SU-DHL-6 (cell line): ENCODE results near the gene LDLRAD3.

Source experiments
- CTCF ChIP-seq: fragments of 200-600 bp; sonication (generic); IDR thresholded peaks from one replicate; pipeline ENCODE4 v1.5.1; 2017; ENCODE audit warnings: antibody characterized with exemption, mild to moderate bottlenecking, low read length, moderate library complexity; ENCODE audit not compliant: insufficient read depth, poor library complexity, severe bottlenecking
- EZH2phosphoT487 ChIP-seq: fragments of 200-600 bp; sonication (generic), shearing (Covaris generic); conservative IDR thresholded peaks from 2 replicates; pipeline ENCODE4 v1.6.1; 2018; ENCODE audit warnings: mild to moderate bottlenecking, antibody characterized with exemption, low read length, moderate library complexity, mixed read lengths

- no peak for TF ChIP-seq CTCF
- TF ChIP-seq EZH2phosphoT487: no peak
These were observed 36.0 kb upstream of the LDLRAD3 start for GRCh38 chr11:35907648-35908431.
